NCI-H510A treated with DMSO at 0.1 percent for 48 hours (cell line): Measurements from ENCODE around the gene PEX11G.

Experiments
- DNase-seq: peaks from one replicate; lab custom pipeline; 2025; lab: John Stamatoyannopoulos, UW

The PEX11G gene

GRCh38 chr19:7521551-7522071 lies 32.8 kb upstream of the PEX11G start:
- DNase-seq: no peak

- no peak for DNase-seq
Observed at GRCh38 chr19:7520131-7521051, 31.6 kb upstream of the PEX11G start.

- DNase-seq: no peak
Observed at GRCh38 chr19:7519361-7520130, 30.7 kb upstream of the PEX11G start.

GRCh38 chr19:7516878-7517277 lies 28.0 kb upstream of the PEX11G start:
- DNase-seq: no peak

- DNase-seq: no peak
Observed at GRCh38 chr19:7516333-7516732, 27.5 kb upstream of the PEX11G start.

GRCh38 chr19:7515645-7516151 lies 26.9 kb upstream of the PEX11G start, which contains the start of gene ZNF358:
Gene ZNF358, plus strand, starts transcription at chr19:7516103. Its CDS starts 3,140 bp downstream, at chr19:7519243.
- DNase-seq: peak; percentile 76

GRCh38 chr19:7515110-7515644 lies 26.3 kb upstream of the PEX11G start:
- no peak for DNase-seq

GRCh38 chr19:7513809-7514642 lies 25.2 kb upstream of the PEX11G start:
- no peak for DNase-seq

GRCh38 chr19:7512400-7512851 lies 23.6 kb upstream of the PEX11G start:
- no peak for DNase-seq

GRCh38 chr19:7509625-7510024 lies 20.8 kb upstream of the PEX11G start:
- no peak for DNase-seq

GRCh38 chr19:7507884-7508283 lies 19.0 kb upstream of the PEX11G start:
- DNase-seq: no peak

GRCh38 chr19:7506385-7507328 lies 17.8 kb upstream of the PEX11G start:
- no peak for DNase-seq

- DNase-seq: no peak
Observed at GRCh38 chr19:7505682-7506384, 17.0 kb upstream of the PEX11G start.

- peak; percentile 72 for DNase-seq
Observed at GRCh38 chr19:7505288-7505681, 16.4 kb upstream of the PEX11G start.

- DNase-seq: no peak
Observed at GRCh38 chr19:7504684-7505083, 15.8 kb upstream of the PEX11G start.

GRCh38 chr19:7502552-7502951 lies 13.7 kb upstream of the PEX11G start:
- DNase-seq: no peak

- DNase-seq: peak; percentile 63
Observed at GRCh38 chr19:7500811-7501450, 12.1 kb upstream of the PEX11G start.

- DNase-seq: no peak
Observed at GRCh38 chr19:7497292-7497691, 8.5 kb upstream of the PEX11G start.
